A549 (cell line): ENCODE measurements around the gene FRYL. TPM values are rescaled to one million over a fixed set of nuclear protein-coding genes. Genes with fewer than 3 reads are reported as not detected.

ENCODE experiments used
- ATAC-seq, 2 experiments: fragments of 200-7000 bp in 1 of 2; fragments of >200 bp in 1 of 2; cut with Nextera tagmentation in 1 of 2; cut with Tn5 transposase in 1 of 2; 3 replicates each; pipeline versions ENCODE4 v1.8.0 to v1.9.1; 2018 to 2020; ENCODE audit warnings: mild to moderate bottlenecking in 1 of 2, moderate library complexity in 1 of 2
- CTCF ChIA-PET: fragments of 300-600 bp; sonication (Branson Sonifier 250); formaldehyde crosslinking; extraction: SDS; loops from one replicate; lab custom pipeline; 2021; ENCODE audit warnings: antibody characterized with exemption, inconsistent platforms; lab: Yijun Ruan, JAX
- POLR2A ChIA-PET: fragments of 350-600 bp; formaldehyde crosslinking; extraction: SDS; loops from one replicate; lab custom pipeline; 2021; ENCODE audit warnings: antibody characterized with exemption, inconsistent platforms; lab: Yijun Ruan, JAX
- DNase-seq, 2 experiments: peaks; one replicate each; pipeline versions ENCODE4 v3.0.0 to v3.0.0-alpha.2; 2011 to 2016; ENCODE audit warnings: low read depth in 1 of 2, low spot score in 1 of 2
- FAIRE-seq: peaks from 2 replicates; lab custom pipeline; 2011; peaks lifted over from hg19 to GRCh38; lab: Jason Lieb, UNC
- H3K27ac ChIP-seq, 2 experiments: fragments of >200 bp; sonication (Bioruptor Twin); formaldehyde crosslinking; 3 replicates each; pipeline ENCODE4 v1.5.1; 2016 to 2017
- H3K4me1 ChIP-seq: fragments of >200 bp; sonication (Bioruptor Twin); formaldehyde crosslinking; 3 replicates; pipeline ENCODE4 v1.6.1; 2016
- H3K4me2 ChIP-seq: fragments of >200 bp; sonication (Bioruptor Twin); formaldehyde crosslinking; 3 replicates; pipeline ENCODE4 v1.6.1; 2016
- H3K4me3 ChIP-seq: fragments of >200 bp; sonication (Bioruptor Twin); formaldehyde crosslinking; 3 replicates; pipeline ENCODE4 v1.5.1; 2016
- H3K9me3 ChIP-seq: fragments of >200 bp; sonication (Bioruptor Twin); formaldehyde crosslinking; 3 replicates; pipeline ENCODE4 v1.6.1; 2016
- CEBPB ChIP-seq, 2 experiments: fragments of >200 bp in 1 of 2; sonication (Bioruptor Twin) in 1 of 2; formaldehyde crosslinking in 1 of 2; IDR thresholded peaks; 2 replicates each; pipeline ENCODE4 v1.6.1; 2012 to 2016
- CHD4 ChIP-seq: fragments of 200-600 bp; sonication (generic); IDR thresholded peaks from 2 replicates; pipeline ENCODE4 v1.6.1; 2016; ENCODE audit warnings: antibody characterized with exemption, mild to moderate bottlenecking, borderline replicate concordance
- EHMT2 ChIP-seq: fragments of 200-600 bp; sonication (generic); IDR thresholded peaks from 2 replicates; pipeline ENCODE4 v1.6.1; 2016; ENCODE audit warnings: antibody characterized with exemption, low read depth, mild to moderate bottlenecking, moderate library complexity
- EP300 ChIP-seq, 2 experiments: fragments of >200 bp; sonication (Bioruptor Twin); formaldehyde crosslinking; IDR thresholded peaks; 2 replicates in 1 of 2; 3 replicates in 1 of 2; pipeline ENCODE4 v1.6.1; 2016 to 2017
- FOSB ChIP-seq: fragments of 250-450 bp; sonication (Bioruptor Pico); IDR thresholded peaks from 2 replicates; pipeline ENCODE4 v1.5.0; 2020; ENCODE audit warnings: mild to moderate bottlenecking, moderate library complexity
- FOSL2 ChIP-seq, 2 experiments: fragments of 450-650 bp in 1 of 2; fragments of >200 bp in 1 of 2; sonication (Bioruptor Twin) in 1 of 2; formaldehyde crosslinking; IDR thresholded peaks; 2 replicates each; pipeline versions ENCODE4 v1.5.0 to v1.6.1; 2016 to 2020; ENCODE audit warnings: mild to moderate bottlenecking in 1 of 2, moderate library complexity in 1 of 2
- FOXS1 ChIP-seq: fragments of 250-450 bp; sonication (Bioruptor Pico); IDR thresholded peaks from 2 replicates; pipeline ENCODE4 v1.5.0; 2020; ENCODE audit warnings: mild to moderate bottlenecking, moderate library complexity
- GATA3 ChIP-seq: IDR thresholded peaks from 2 replicates; pipeline ENCODE4 v1.6.1; 2012; ENCODE audit warnings: borderline replicate concordance
- HDAC2 ChIP-seq: fragments of 200-600 bp; sonication (generic); IDR thresholded peaks from 2 replicates; pipeline ENCODE4 v1.6.1; 2016
- HOXA7 ChIP-seq: fragments of 250-450 bp; sonication (Bioruptor Pico); IDR thresholded peaks from 2 replicates; pipeline ENCODE4 v1.5.0; 2020; ENCODE audit warnings: mild to moderate bottlenecking, moderate library complexity
- HOXB13 ChIP-seq: fragments of 250-450 bp; sonication (Bioruptor Pico); IDR thresholded peaks from 2 replicates; pipeline ENCODE4 v1.5.0; 2020; ENCODE audit warnings: low read depth, mild to moderate bottlenecking, moderate library complexity
- HOXB5 ChIP-seq: fragments of 250-450 bp; sonication (Bioruptor Pico); IDR thresholded peaks from 2 replicates; pipeline ENCODE4 v1.5.0; 2020; ENCODE audit warnings: mild to moderate bottlenecking, moderate library complexity
- JUNB ChIP-seq: fragments of >200 bp; sonication (Bioruptor Twin); formaldehyde crosslinking; IDR thresholded peaks from 2 replicates; pipeline ENCODE4 v1.6.1; 2016
- MAZ ChIP-seq: fragments of 150-350 bp; IDR thresholded peaks from 2 replicates; pipeline ENCODE4 v1.6.1; 2014; ENCODE audit warnings: antibody characterized with exemption, low read depth, low read length, borderline replicate concordance
- NPAS2 ChIP-seq: fragments of 250-450 bp; sonication (Bioruptor Pico); IDR thresholded peaks from 2 replicates; pipeline ENCODE4 v1.8.0; 2022; ENCODE audit warnings: mild to moderate bottlenecking, moderate library complexity, borderline replicate concordance
- NR3C1 ChIP-seq: fragments of >200 bp; sonication (Bioruptor Twin); formaldehyde crosslinking; IDR thresholded peaks from 3 replicates; pipeline ENCODE4 v1.6.1; 2017
- PHF8 ChIP-seq: fragments of 200-600 bp; sonication (generic); IDR thresholded peaks from 2 replicates; pipeline ENCODE4 v1.6.1; 2016; ENCODE audit warnings: low read depth, mild to moderate bottlenecking, antibody characterized with exemption, moderate library complexity, borderline replicate concordance
- POLR2A ChIP-seq: IDR thresholded peaks from 2 replicates; pipeline ENCODE4 v1.6.1; 2012; ENCODE audit warnings: mild to moderate bottlenecking, low read length
- POLR2AphosphoS2 ChIP-seq: conservative IDR thresholded peaks from 2 replicates; pipeline ENCODE4 v1.6.1; 2012; ENCODE audit warnings: low read length, improper control_type of control experiment, inconsistent platforms
- RCOR1 ChIP-seq: fragments of 150-350 bp; IDR thresholded peaks from 2 replicates; pipeline ENCODE4 v1.6.1; 2014; ENCODE audit warnings: antibody characterized with exemption, low read length, low read depth
- RFX5 ChIP-seq: fragments of 450-650 bp; IDR thresholded peaks from 2 replicates; pipeline ENCODE4 v1.7.1; 2014; ENCODE audit warnings: antibody characterized with exemption, mild to moderate bottlenecking, moderate library complexity
- SREBF2 ChIP-seq: fragments of 450-650 bp; IDR thresholded peaks from 2 replicates; pipeline ENCODE4 v1.6.1; 2014; ENCODE audit warnings: mild to moderate bottlenecking, moderate library complexity
- ZC3H11A ChIP-seq: fragments of 450-650 bp; IDR thresholded peaks from 2 replicates; pipeline ENCODE4 v1.6.1; 2014; ENCODE audit warnings: antibody characterized with exemption, mild to moderate bottlenecking
- ZNF302 ChIP-seq: fragments of 250-450 bp; sonication (Bioruptor Pico); IDR thresholded peaks from 2 replicates; pipeline ENCODE4 v1.9.0; 2021; ENCODE audit warnings: inconsistent platforms, mild to moderate bottlenecking, moderate library complexity
- ZSCAN20 ChIP-seq: fragments of 250-450 bp; sonication (Bioruptor Pico); IDR thresholded peaks from 2 replicates; pipeline ENCODE4 v1.8.0; 2022; ENCODE audit warnings: mild to moderate bottlenecking, moderate library complexity
- WGBS: methylation state at CpG from one replicate; pipeline ENCODE4 v1.1.6; 2017; ENCODE audit errors: missing lambda C conversion rate; 5-methylcytosine and 5-hydroxymethylcytosine counted together
- polyA plus RNA-seq, 4 experiments: library from polyadenylated mRNA; depleted of rRNA in 3 of 4; stranded (reverse); fragments of >200 nt; fragmentation: RNase III in 1 of 4; extraction: RNeasy Plus Mini Kit Qiagen cat#74134 plus additional on column Dnase treatment in 1 of 4; gene quantifications; 2 replicates in 3 of 4; 3 replicates in 1 of 4; pipeline ENCODE4 v1.2.3, GENCODE V29; 2011 to 2017
- TF ChIP-seq, protein P1 (sequence below): fragments of >200 bp; sonication (Bioruptor Twin); formaldehyde crosslinking; IDR thresholded peaks from 2 replicates; pipeline ENCODE4 v1.6.1; 2016
- TF ChIP-seq, protein P2 (sequence below): IDR thresholded peaks from 2 replicates; pipeline ENCODE4 v1.6.1; 2012

FRYL gene
- polyA plus RNA-seq, 2 of the 4 experiments (the other 2 are of a cell fraction) = 7.1 to 21.1 TPM

DNA sequence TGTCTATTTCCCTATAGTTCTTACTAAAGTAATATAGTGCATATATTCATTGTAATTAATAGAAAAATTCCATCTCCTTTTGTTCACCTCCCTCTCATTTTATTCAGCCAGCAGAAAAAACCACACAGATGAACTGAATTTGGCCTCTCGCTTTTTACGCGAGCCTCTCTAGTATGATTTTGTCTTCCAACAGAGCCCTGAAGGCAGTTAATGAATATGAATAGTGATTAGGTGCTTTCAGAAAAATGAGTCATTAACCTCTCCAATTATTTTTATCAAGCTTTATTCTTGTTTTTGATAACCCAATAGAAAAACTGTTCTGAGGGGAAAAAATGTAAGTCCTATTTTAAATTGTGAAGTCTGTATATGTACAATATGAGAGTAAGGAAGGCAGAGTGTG is 215.9 kb downstream of the FRYL start:
- POLR2A ChIA-PET = no interaction called here
- DNase-seq (no peak), ATAC-seq (no peak), FAIRE-seq (no peak)
- Histone ChIP-seq H3K4me2 (no peak overlapping the region), H3K27ac (no peak overlapping the region), H3K4me1 (no peaks in the 10 kb centered on the region), H3K4me3 (no peak overlapping the region), H3K9me3 (no peaks in the 10 kb centered on the region)
- WGBS = 92% methylated on average over 3 of the region's 3 CpGs
- CTCF ChIA-PET = no interaction called here
- TF ChIP-seq FOXS1 (CRISPR knock-in tag) = no peak
- TF ChIP-seq ZSCAN20 (CRISPR knock-in tag) = no peak
- TF ChIP-seq HDAC2 = no peak
- no peak for TF ChIP-seq ZNF302 (CRISPR knock-in tag)
- no peak for TF ChIP-seq FOSB (CRISPR knock-in tag)
- TF ChIP-seq, protein P1, sequence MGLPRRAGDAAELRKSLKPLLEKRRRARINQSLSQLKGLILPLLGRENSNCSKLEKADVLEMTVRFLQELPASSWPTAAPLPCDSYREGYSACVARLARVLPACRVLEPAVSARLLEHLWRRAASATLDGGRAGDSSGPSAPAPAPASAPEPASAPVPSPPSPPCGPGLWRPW = no peak
- TF ChIP-seq, protein P2, sequence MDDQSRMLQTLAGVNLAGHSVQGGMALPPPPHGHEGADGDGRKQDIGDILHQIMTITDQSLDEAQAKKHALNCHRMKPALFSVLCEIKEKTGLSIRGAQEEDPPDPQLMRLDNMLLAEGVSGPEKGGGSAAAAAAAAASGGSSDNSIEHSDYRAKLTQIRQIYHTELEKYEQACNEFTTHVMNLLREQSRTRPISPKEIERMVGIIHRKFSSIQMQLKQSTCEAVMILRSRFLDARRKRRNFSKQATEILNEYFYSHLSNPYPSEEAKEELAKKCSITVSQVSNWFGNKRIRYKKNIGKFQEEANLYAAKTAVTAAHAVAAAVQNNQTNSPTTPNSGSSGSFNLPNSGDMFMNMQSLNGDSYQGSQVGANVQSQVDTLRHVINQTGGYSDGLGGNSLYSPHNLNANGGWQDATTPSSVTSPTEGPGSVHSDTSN = no peak
- no peak for TF ChIP-seq PHF8
- TF ChIP-seq ZC3H11A = no peak
- TF ChIP-seq FOSL2 (IDR thresholded peaks at IDR 0.05) = no peak
- TF ChIP-seq FOSL2 (CRISPR knock-in tag; IDR thresholded peaks at IDR 0.05) = no peak
- TF ChIP-seq GATA3 = no peak
- TF ChIP-seq CHD4 = no peak
- TF ChIP-seq HOXB5 (CRISPR knock-in tag) = no peak
- TF ChIP-seq NR3C1 = no peak
- no peak for TF ChIP-seq RCOR1
- TF ChIP-seq MAZ = no peak
- no peak for TF ChIP-seq NPAS2 (CRISPR knock-in tag)
- TF ChIP-seq HOXB13 (CRISPR knock-in tag) = no peak
- TF ChIP-seq JUNB = no peak
- TF ChIP-seq POLR2AphosphoS2 = no peak

DNA sequence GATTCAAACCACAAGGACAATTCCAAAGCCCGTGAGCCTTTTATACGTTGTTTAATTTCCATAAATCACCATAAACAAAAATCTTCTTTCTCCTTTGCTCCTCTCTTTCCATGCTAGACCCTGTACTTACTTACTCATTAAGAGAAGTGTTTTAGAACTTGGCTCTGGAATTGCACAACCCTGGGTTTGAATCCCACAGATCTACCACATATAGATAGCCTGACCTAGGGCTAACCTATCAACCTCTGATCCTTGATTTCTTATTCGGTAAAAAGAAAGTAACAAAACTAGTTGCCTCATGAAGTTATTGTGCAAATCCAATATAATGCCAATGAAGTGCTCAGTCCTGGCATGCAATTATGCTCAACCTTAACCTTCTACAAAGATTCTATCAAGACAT is 221.3 kb downstream of the FRYL start:
- no peak for DNase-seq
- Histone ChIP-seq H3K4me2 (no peak overlapping the region), H3K4me3 (no peak overlapping the region), H3K27ac (no peak overlapping the region), H3K9me3 (no peaks in the 10 kb centered on the region), H3K4me1 (no peaks in the 10 kb centered on the region)
- POLR2A ChIA-PET = no interaction called here
- CTCF ChIA-PET = no interaction called here
- ATAC-seq = no peak
- FAIRE-seq = no peak
- TF ChIP-seq NR3C1 = no peak
- TF ChIP-seq CEBPB (IDR thresholded peaks at IDR 0.05) = no peak
- TF ChIP-seq, protein P1 = no peak
- TF ChIP-seq HOXA7 (CRISPR knock-in tag) = no peak
- TF ChIP-seq RFX5 = no peak
- TF ChIP-seq SREBF2 = no peak
- TF ChIP-seq, protein P2 = no peak
- no peak for TF ChIP-seq POLR2A
- no peak for TF ChIP-seq EHMT2
- TF ChIP-seq GATA3 = no peak
- TF ChIP-seq EP300 (IDR thresholded peaks at IDR 0.05) = no peak
- TF ChIP-seq ZSCAN20 (CRISPR knock-in tag) = no peak
- 89% methylated on average over 3 of the region's 3 CpGs for WGBS
